ENCODE results near the gene CHST1.

GRCh38 chr11:45649544-45650165 is 15.8 kb downstream of the CHST1 start:
- TF ChIP-seq CTCF (conservative IDR thresholded peaks at IDR 0.05; ENCODE audit: low read length) (no peak), EZH2phosphoT487 (IDR thresholded peaks at IDR 0.05; ENCODE audit: borderline replicate concordance, low read depth, low read length) (no peak)

Measured in OCI-LY7 (cell line).